Measurements from ENCODE around the gene PARK7.

- TF ChIP-seq CTCF (IDR thresholded peaks at IDR 0.05; ENCODE audit: insufficient read depth, low read length, poor library complexity, severe bottlenecking) (no peak), EZH2phosphoT487 (conservative IDR thresholded peaks at IDR 0.05; ENCODE audit: low read length) (no peak)
These were observed 21.7 kb downstream of the PARK7 start for GRCh38 chr1:7983086-7983778.

All from SU-DHL-6 (cell line).